Stimulated activated CD4-positive, alpha-beta T cell treated with anti-CD3 and anti-CD28 coated beads, Interleukin-1b, Interleukin-23, amount 100 ng/mL, for 24 hours (primary cell): ENCODE results near the gene CYP27C1.
A peak's percentile ranks its signal among the peaks of the same experiment; 100 is the strongest.
"Not testable (repeated sequence)": the region's sequence is repeated elsewhere in the genome, so short reads cannot be mapped to it uniquely, and the experiment has no call there.

Experiments used
- DNase-seq, 4 experiments: peaks; one replicate each; pipeline ENCODE4 v3.0.0-alpha.2; 2020; ENCODE audit warnings: low read depth in 4 of 4, low spot score in 1 of 4

The CYP27C1 gene

GRCh38 chr2:127220102-127220767 is at the start of gene CYP27C1:
Gene CYP27C1 (minus strand): TSS chr2:127220299. CDS start chr2:127220270, 29 bp downstream.
- DNase-seq = no peak

GRCh38 chr2:127261804-127262406 is 41.8 kb upstream of the CYP27C1 start:
- no peak for DNase-seq

- no peak for DNase-seq
Observed at GRCh38 chr2:127259355-127259754, 39.3 kb upstream of the CYP27C1 start.

DNA sequence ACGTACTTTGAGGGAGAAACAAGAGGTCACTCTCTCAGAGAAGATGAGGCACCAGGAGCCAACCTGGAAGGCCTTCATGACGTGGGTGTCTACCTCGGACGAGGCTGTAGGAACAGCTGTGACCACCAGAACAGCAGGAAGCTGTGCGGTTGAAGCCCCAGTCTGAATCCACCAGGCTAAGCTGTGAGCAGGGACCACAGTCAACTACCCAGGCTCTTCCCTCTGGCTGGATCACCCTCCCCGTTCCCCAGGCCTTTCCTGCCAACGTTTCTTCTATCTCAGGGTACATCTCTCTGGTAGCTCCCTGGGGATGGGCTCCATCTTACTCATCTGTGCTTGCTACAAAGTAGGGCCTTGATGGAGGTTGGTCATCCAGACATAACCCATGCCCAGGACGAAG is 36.8 kb upstream of the CYP27C1 start:
- DNase-seq = no peak

GRCh38 chr2:127256381-127256780 is 36.3 kb upstream of the CYP27C1 start:
- DNase-seq = no peak

DNA sequence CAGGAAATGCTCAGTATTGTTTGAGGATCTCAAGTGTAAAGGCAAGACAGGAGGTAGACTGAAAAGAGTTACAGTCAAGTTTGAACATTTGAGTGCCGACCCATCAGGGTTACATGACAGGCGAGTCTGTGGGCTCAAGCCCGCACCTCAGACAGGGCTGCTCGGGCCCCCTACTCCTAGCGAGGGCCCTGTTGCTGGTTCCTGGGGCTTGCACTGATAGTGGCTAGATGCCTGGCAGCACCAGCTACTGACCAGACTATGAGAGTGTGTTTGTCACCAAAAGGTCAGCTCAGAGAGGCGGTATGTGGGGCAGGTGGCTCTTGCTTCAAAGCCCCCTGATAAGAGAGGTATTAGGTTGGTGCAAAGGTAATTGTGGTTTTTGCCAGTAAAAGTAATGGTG is 35.6 kb upstream of the CYP27C1 start:
- DNase-seq = no peak

DNA sequence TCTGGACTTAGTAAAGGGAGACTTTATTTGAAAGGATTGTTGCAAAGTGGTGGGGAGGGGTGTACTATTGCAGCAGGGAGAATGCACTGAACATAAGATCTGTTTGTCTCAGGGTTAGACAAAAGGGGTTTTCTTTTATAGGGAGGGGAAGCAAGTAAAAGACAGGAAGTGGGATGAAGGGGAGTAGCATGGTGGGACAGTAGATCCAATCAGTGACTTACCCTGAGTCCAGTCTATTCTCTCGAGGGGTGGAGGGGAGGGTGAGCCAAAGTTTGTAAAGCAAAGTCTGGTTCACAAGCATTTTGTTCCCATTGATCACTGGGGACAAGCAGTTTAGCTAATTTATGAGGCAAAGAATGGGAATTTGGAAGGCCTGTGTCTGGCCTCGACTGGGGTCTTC is 35.0 kb upstream of the CYP27C1 start:
- DNase-seq = no peak

DNA sequence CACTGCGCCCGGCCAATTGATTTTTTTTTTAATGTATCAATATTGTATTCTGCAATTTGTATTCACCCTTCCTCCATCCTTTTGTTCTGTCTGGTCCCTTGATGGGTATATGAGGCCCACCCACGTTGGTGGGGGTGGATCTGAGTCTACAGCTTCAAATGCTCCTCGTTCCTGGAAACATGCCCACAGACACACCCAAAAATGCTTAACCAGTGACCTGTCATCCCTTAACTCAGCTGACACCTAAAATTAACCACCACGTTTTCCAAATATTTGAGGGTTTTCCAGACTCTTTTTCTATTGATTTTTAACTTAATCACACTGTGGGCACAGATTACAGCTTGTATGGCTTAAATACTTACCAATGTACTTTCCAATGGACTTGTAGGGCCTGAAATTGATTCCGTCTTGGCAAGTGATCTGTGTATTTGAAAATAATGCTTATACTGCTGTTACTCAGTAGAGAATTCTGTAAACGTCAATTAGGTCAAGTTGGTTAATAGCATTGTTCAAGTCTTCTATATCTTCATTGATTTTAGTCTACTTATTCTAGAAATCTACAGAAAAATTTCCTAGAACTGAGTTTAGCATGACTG is 34.4 kb upstream of the CYP27C1 start:
- no peak for DNase-seq

DNA sequence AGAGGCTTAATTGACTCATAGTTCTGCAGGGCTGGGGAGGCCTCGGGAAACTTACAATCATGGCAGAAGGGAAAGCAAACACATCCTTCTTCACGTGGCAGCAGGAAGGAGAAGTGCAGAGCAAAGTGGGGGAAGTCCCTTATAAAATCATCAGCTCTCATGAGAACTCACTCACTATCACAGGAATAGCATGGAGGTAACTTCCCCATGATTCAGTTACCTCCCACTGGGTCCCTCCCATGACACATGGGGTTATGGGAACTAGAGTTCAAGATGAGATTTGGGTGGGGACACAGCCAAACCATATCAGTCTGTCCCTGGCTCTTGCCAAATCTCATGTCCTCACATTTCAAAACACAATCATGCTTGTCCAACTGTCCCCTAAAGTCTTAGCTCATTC is 21.1 kb upstream of the CYP27C1 start:
- DNase-seq = not testable (repeated sequence)

- DNase-seq = no peak
Observed at GRCh38 chr2:127239395-127239794, 19.3 kb upstream of the CYP27C1 start.

DNA sequence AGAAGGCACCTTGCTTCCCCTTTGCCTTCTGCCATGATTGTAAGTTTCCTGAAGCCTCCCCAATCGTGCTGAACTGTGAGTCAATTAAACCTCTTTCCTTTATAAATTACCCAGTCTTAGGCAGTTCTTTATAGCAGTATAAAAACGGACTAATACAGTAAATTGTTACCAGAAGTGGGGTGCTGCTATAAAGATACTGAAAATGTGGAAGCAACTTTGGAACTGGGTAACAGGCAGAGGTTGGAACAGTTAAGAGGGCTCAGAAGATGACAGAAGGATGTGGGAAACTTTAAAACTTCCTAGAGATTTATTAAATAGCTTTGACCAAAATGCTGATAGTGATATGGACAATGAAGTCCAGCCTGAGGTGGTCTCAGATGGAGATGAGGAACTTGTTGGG is 17.7 kb upstream of the CYP27C1 start:
- DNase-seq = not testable (repeated sequence)

- DNase-seq = no peak
Observed at GRCh38 chr2:127235082-127235702, 15.1 kb upstream of the CYP27C1 start.

DNA sequence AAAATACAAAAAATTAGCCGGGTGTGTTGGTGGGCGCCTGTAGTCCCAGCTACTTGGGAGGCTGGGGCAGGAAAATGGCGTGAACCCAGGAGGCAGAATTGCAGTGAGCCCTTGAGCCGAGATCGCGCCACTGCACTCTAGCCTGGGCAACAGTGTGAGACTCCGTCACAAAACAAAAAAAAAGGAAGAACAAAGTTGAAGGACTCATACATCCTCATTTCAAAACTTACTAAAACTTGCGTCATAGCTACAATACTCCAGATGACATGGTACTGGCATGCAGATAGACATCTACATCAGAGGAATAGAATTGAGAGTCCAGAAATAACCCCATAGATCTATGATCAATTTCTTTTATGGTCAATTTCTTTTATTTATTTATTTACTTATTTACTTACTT is 13.6 kb upstream of the CYP27C1 start:
- no peak for DNase-seq

DNA sequence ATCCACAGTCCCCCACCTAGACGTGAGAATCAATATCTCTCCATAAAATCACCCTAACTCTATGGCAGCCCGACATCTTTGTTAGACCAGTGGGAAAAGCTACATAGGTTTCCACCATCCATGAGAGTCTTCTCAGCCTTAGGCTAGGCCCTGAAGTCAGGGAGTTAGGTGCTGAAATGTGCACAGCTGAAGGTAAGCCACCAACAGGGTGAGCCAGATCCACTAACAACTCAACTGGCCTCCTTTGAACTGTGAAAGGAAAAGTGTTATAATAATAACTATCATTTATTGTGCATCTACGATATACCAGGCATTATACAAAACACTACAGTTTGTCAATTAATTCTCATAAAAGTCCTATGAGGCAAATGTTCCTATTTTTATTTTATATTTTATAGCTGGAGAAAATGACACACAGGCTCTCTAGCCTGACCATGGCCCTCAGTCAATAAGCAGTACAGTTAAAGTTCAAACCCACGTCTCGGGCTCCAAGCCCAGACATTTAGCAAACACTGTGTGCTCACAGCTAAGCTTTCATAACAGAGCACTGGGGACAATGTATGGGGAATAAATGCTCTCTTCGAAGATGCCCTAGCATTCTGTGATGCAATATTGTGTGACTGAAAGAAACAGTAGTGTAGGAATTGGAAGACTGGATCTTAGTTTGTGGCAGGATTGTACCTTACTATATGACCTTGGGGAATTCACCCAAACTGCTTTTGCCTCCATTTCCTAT is 11.2 kb upstream of the CYP27C1 start:
- no peak for DNase-seq

DNA sequence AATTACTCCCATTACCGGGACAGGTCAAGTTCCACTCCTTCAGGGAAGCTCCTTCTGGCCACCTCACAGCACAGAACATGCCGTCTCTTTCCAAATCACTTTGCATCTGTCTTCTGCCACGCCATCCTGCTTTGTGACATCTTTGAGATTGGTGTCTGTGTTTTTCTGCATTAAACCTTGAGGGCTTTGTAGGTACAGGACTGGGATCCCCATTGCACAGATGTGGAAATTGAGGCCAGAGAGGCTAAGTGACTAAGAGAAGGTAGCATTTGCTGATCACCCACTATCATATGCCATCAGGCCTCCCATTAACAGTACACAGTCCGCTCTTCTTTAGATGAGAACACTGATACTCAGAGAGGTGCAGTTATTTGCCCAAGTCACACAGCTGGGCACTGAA is 9.5 kb upstream of the CYP27C1 start:
- DNase-seq = no peak

DNA sequence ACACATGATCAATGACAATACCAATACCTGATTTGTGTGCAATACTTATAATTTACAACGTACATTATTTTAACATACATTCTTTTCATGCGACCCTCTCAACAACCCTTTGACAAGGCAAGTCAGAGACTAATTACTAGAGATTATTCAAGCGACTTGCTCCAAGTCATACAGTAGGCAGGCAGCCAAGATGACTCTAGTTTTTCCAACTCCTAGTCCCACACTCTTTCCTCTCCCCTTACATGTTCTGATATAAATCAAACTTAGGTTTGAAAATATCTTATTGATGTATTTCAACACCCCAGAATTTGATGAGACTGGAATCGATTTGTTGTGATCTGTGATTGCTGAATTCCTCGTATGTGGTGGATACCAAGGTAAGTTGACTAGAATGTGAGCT is 8.0 kb upstream of the CYP27C1 start:
- no peak for DNase-seq

DNA sequence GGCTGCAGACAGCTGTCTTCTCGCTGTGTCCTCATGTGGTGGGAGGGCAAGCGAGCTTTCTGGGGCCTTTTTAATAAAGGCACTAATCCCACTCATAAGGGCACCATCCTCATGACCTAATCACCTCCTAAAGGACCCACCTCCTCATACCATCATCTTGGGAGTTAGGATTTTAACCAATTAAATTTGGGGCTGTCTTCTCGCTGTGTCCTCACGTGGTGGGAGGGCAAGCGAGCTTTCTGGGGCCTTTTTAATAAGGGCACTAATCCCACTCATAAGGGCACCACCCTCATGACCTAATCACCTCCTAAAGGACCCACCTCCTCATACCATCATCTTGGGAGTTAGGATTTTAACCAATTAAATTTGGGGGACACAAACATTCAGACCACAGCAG is 7.2 kb upstream of the CYP27C1 start:
- not testable (repeated sequence) for DNase-seq

DNA sequence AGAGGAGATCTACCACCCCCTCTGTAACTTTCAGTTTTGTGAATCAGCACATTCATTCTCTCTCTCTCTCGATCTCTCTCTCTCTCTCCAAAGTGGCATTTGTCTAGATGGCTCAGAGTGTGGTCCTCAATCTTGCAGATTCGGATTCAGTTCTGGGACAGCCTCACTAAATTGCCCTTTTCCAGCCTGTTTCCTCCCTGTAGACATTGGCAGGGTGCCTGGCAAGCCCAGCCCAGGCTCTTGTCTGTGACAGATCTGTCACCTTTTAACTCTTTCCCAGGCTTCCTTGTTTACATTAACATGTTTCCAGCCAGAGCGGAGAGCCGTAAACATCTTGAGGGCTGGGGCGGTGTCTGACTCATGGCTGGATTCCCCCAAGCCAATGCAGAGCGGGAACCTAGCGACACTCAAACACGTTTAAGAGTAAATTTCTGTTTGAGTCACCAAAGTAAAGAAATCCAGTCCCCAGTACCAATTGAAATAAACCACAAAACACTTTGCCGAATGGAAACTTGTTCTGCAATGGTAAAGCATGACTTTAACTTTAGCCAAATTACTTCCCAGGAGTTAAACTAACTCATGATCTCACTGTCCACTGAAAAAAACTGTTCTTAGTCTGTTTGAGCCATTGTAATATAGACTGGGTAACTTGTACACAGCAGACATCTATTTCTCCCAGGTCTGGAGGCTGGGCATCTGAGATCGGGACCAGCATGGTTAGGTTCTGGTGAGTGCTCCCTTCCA is 6.6 kb upstream of the CYP27C1 start:
- DNase-seq = peak in 3 of 4 experiments; percentile 7 to 43 (median 15)

GRCh38 chr2:127226132-127226519 is 6.0 kb upstream of the CYP27C1 start:
- no peak for DNase-seq

DNA sequence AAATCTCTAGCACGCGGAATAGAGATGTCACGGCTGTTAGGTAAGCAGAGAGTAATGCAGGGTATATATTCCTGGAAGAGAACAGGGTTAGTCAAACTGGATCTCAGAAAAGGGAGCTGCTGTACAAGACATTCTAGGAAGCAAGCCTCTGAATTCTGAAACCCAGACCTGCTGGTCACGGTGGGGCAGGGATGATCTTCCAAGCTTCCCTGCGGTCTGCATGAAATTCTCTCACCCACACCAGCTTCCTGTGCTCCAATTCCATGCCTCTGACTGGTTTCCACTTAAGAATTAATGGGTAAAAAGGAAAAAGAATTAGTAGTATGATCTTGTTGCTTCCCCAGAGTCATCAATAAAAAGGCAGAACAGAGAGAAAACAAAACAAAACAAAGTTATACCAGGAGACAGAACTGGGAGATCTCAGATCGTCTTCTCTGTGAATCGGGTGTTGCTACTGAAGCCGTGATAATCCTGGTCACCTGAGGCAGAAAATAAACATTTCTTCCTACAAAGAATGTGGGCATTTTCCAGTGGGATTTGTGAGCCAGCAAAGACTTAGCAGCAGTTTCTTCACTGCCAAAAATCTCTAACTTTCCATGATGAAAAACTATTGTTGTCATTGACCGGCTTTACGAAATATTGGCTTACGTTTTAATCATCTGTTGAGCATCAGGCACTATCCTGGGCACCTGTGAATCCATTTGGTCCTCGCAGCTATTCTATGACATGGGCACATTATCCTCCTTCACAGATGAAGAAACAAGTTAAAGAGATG is 5.3 kb upstream of the CYP27C1 start:
- DNase-seq = no peak
